Fibroblast of lung (primary cell): ENCODE results near the gene UBE2B. TPM values are rescaled to one million over a fixed set of nuclear protein-coding genes. Genes with fewer than 3 reads are reported as not detected.

ENCODE experiments used
- DNase-seq, 2 donors: peaks; one replicate each; pipeline versions ENCODE4 v3.0.0 to v3.0.0-alpha.2; 2010; ENCODE audit warnings: low read depth in 2 of 2
- H2AFZ ChIP-seq: 2 replicates; pipeline ENCODE4 v1.5.1; 2012; ENCODE audit warnings: low read length, control low read depth, inconsistent platforms
- H3K27ac ChIP-seq: 2 replicates; pipeline ENCODE4 v1.5.1; 2011; ENCODE audit warnings: low read length, control low read depth; ENCODE audit not compliant: insufficient read depth
- H3K27me3 ChIP-seq: 2 replicates; pipeline ENCODE4 v1.5.1; 2011; ENCODE audit warnings: mild to moderate bottlenecking, low read length; ENCODE audit not compliant: control insufficient read depth, insufficient read depth
- H3K36me3 ChIP-seq: 2 replicates; pipeline ENCODE4 v1.5.1; 2011; ENCODE audit warnings: low read length; ENCODE audit not compliant: control insufficient read depth, insufficient read depth
- H3K4me1 ChIP-seq: 2 replicates; pipeline ENCODE4 v1.5.1; 2011; ENCODE audit warnings: low read length; ENCODE audit not compliant: control insufficient read depth, insufficient read depth; ENCODE audit errors: extremely low read depth
- H3K4me2 ChIP-seq: 2 replicates; pipeline ENCODE4 v1.5.1; 2011; ENCODE audit warnings: low read length, control low read depth; ENCODE audit not compliant: insufficient read depth; ENCODE audit errors: extremely low read depth
- H3K4me3 ChIP-seq, 4 experiments: fragments of 200-600 bp in 1 of 4; sonication (generic) in 1 of 4; replicated peaks in 1 of 4; 2 replicates each; pipeline ENCODE4 v1.5.1; 2011 to 2016; ENCODE audit warnings: low read length in 4 of 4, low read depth in 3 of 4, mild to moderate bottlenecking in 3 of 4, control low read depth in 2 of 4, inconsistent platforms in 1 of 4, mixed read lengths in 1 of 4; ENCODE audit not compliant: insufficient read depth in 1 of 4; ENCODE audit errors: control extremely low read depth in 1 of 4
- H3K79me2 ChIP-seq: 2 replicates; pipeline ENCODE4 v1.5.1; 2012; ENCODE audit warnings: mild to moderate bottlenecking, low read length, inconsistent platforms; ENCODE audit not compliant: control insufficient read depth, insufficient read depth
- H3K9ac ChIP-seq: 2 replicates; pipeline ENCODE4 v1.5.1; 2011; ENCODE audit warnings: mild to moderate bottlenecking, low read length, control low read depth; ENCODE audit not compliant: insufficient read depth
- H3K9me3 ChIP-seq: 2 replicates; pipeline ENCODE4 v1.5.1; 2012; ENCODE audit warnings: low read depth, low read length; ENCODE audit not compliant: control insufficient read depth, insufficient read depth
- H4K20me1 ChIP-seq: 2 replicates; pipeline ENCODE4 v1.5.1; 2011; ENCODE audit warnings: low read length; ENCODE audit not compliant: control insufficient read depth, insufficient read depth; ENCODE audit errors: extremely low read depth
- CTCF ChIP-seq, 2 donors: IDR thresholded peaks in 1 of 2; conservative IDR thresholded peaks in 1 of 2; 1 replicate in 1 of 2; 2 replicates in 1 of 2; pipeline ENCODE4 v1.5.1; 2011 to 2012; ENCODE audit warnings: low read length in 2 of 2, control low read depth in 1 of 2, inconsistent platforms in 1 of 2, low read depth in 1 of 2, mild to moderate bottlenecking in 1 of 2
- EZH2 ChIP-seq: IDR thresholded peaks from 2 replicates; pipeline ENCODE4 v1.5.1; 2012; ENCODE audit warnings: low read length, control low read depth, mild to moderate bottlenecking; ENCODE audit errors: missing control alignments
- polyA plus RNA-seq, 2 donors: library from polyadenylated mRNA; depleted of rRNA in 1 of 2; stranded (reverse) in 1 of 2; unstranded in 1 of 2; fragments of >200 nt; gene quantifications; 2 replicates each; pipeline ENCODE4 v1.2.1, GENCODE V29; 2011 to 2012; ENCODE audit warnings: missing spikeins in 1 of 2
- total RNA-seq: library from RNA; depleted of rRNA; stranded (reverse); fragments of >200 nt; gene quantifications from 2 replicates; pipeline ENCODE4 v1.2.1, GENCODE V29; 2014

UBE2B gene
- total and polyA plus RNA-seq, 2 donors (not counting 1 experiment from before 2014, with no cell fraction given): 31.9 to 93.2 TPM

DNA sequence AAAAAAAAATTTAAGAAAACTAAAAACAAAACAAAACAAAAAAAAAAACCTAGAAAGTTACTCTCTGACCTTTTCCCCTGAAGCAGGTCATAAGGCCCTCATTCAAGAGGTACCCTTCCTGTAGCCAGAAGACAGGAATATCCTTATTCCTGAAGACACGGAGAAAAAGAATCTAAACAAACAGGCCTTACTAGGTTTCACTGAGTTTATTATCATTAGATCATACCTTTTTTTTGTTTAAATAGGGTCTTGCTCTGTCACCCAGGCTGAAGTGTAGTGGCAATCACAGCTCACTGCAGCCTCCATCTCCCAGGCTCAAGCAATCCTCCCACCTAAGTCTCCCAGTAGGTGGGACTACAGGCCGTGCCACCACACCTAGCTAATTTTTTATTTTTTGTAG lies 52.0 kb downstream of the UBE2B start:
- no peak for DNase-seq
- Histone ChIP-seq H3K27me3 (no peaks in the 10 kb centered on the region), H3K4me1 (no peaks in the 10 kb centered on the region), H3K9ac (no peak overlapping the region), H4K20me1 (no peaks in the 10 kb centered on the region), H2AFZ (no peak overlapping the region), H3K9me3 (no peaks in the 10 kb centered on the region), H3K79me2 (no peaks in the 10 kb centered on the region), H3K36me3 (no peaks in the 10 kb centered on the region), H3K4me2 (no peak overlapping the region), H3K27ac (no peak overlapping the region), H3K4me3 (no peak overlapping the region)
- TF ChIP-seq CTCF (conservative IDR thresholded peaks at IDR 0.05 in 1 of 2, IDR thresholded peaks at IDR 0.05 in 1 of 2; ENCODE audit: low read depth in 1 of 2, low read length in 2 of 2) (no peak), EZH2 (no peak)

DNA sequence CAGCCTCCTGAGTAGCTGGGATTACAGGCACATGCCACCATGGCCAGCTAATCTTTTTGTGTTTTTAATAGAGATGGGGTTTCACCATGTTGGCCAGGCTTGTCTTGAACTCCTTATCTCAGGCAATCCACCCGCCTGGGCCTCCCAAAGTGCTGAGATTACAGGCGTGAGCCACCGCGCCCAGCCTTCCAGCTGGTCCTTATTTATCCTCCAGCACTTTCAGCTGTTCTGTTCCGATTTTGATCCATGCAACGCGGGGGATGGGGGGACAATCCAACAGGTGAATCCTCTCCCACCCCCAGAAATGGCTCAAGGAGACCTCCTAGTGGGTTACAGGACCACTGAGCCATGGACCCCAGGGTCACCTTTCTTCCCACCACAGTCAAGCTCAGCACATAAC lies 55.0 kb downstream of the UBE2B start:
- TF ChIP-seq CTCF (conservative IDR thresholded peaks at IDR 0.05 in 1 of 2, IDR thresholded peaks at IDR 0.05 in 1 of 2; ENCODE audit: low read depth in 1 of 2, low read length in 2 of 2) (no peak), EZH2 (no peak)
- H2AFZ ChIP-seq: no peak overlapping the region
- DNase-seq: no peak

GRCh38 chr5:134427540-134428041 lies 56.2 kb downstream of the UBE2B start:
- no peaks in the 10 kb centered on the region for H3K36me3 ChIP-seq
- no peaks in the 10 kb centered on the region for H4K20me1 ChIP-seq
- no peak for DNase-seq
- no peak for TF ChIP-seq CTCF (conservative IDR thresholded peaks at IDR 0.05 in 1 of 2, IDR thresholded peaks at IDR 0.05 in 1 of 2; ENCODE audit: low read depth in 1 of 2, low read length in 2 of 2)
- no peak for TF ChIP-seq EZH2
- no peaks in the 10 kb centered on the region for H3K9me3 ChIP-seq
- no peaks in the 10 kb centered on the region for H3K27me3 ChIP-seq
- H3K4me1 ChIP-seq: no peaks in the 10 kb centered on the region
- H2AFZ ChIP-seq: no peak overlapping the region
- no peak overlapping the region for H3K9ac ChIP-seq
- no peaks in the 10 kb centered on the region for H3K79me2 ChIP-seq
- H3K4me3 ChIP-seq: no peak overlapping the region
- no peak overlapping the region for H3K27ac ChIP-seq
- no peak overlapping the region for H3K4me2 ChIP-seq

More for the DNA sequence above, 55.0 kb downstream of the UBE2B start:
- Histone ChIP-seq H4K20me1 (no peaks in the 10 kb centered on the region), H3K4me2 (no peak overlapping the region), H3K36me3 (no peaks in the 10 kb centered on the region), H3K4me1 (no peaks in the 10 kb centered on the region), H3K4me3 (no peak overlapping the region), H3K9ac (no peak overlapping the region), H3K27me3 (no peaks in the 10 kb centered on the region), H3K9me3 (no peaks in the 10 kb centered on the region), H3K79me2 (no peaks in the 10 kb centered on the region), H3K27ac (no peak overlapping the region)
